Mesendoderm (in vitro differentiated cells): ENCODE results near the gene PNMA8B.

Experiments
- DNase-seq: peaks from one replicate; pipeline ENCODE4 v3.0.0; 2013
- H2AK5ac ChIP-seq: 2 replicates; pipeline ENCODE4 v1.6.1; 2013; ENCODE audit warnings: low read length, inconsistent platforms
- H2BK120ac ChIP-seq: 2 replicates; pipeline ENCODE4 v1.6.1; 2013; ENCODE audit warnings: low read depth, mild to moderate bottlenecking, low read length, moderate library complexity, mixed read lengths
- H2BK15ac ChIP-seq: replicated peaks from 2 replicates; pipeline ENCODE4 v1.6.1; 2013; ENCODE audit warnings: low read depth, mild to moderate bottlenecking, moderate library complexity
- H2BK5ac ChIP-seq: 2 replicates; pipeline ENCODE4 v1.6.1; 2013; ENCODE audit warnings: low read length, inconsistent platforms
- H3K18ac ChIP-seq: 2 replicates; pipeline ENCODE4 v1.6.1; 2013; ENCODE audit warnings: mild to moderate bottlenecking, low read length, mixed read lengths
- H3K23ac ChIP-seq: one replicate; pipeline ENCODE4 v1.6.1; 2013; ENCODE audit warnings: low read length
- H3K27ac ChIP-seq: 2 replicates; pipeline ENCODE4 v1.5.1; 2013; ENCODE audit warnings: low read depth, mild to moderate bottlenecking, inconsistent platforms, low read length, moderate library complexity
- H3K27me3 ChIP-seq: 2 replicates; pipeline ENCODE4 v1.6.1; 2013; ENCODE audit warnings: low read length, control low read depth, mild to moderate bottlenecking, inconsistent platforms; ENCODE audit not compliant: insufficient read depth, poor library complexity
- H3K36me3 ChIP-seq: 2 replicates; pipeline ENCODE4 v1.6.1; 2013; ENCODE audit warnings: low read length, inconsistent platforms; ENCODE audit not compliant: control insufficient read depth, insufficient read depth
- H3K4ac ChIP-seq: one replicate; pipeline ENCODE4 v1.6.1; 2013; ENCODE audit warnings: low read depth, mild to moderate bottlenecking, low read length, moderate library complexity
- H3K4me1 ChIP-seq: 2 replicates; pipeline ENCODE4 v1.6.1; 2013; ENCODE audit warnings: low read depth, low read length, inconsistent platforms; ENCODE audit not compliant: control insufficient read depth
- H3K4me2 ChIP-seq: 2 replicates; pipeline ENCODE4 v1.6.1; 2013; ENCODE audit warnings: low read length
- H3K4me3 ChIP-seq: 2 replicates; pipeline ENCODE4 v1.5.1; 2013; ENCODE audit warnings: mild to moderate bottlenecking, low read length
- H3K56ac ChIP-seq: one replicate; pipeline ENCODE4 v1.6.1; 2013; ENCODE audit warnings: low read length
- H3K79me1 ChIP-seq: 2 replicates; pipeline ENCODE4 v1.6.1; 2013; ENCODE audit warnings: low read length, inconsistent platforms
- H3K79me2 ChIP-seq: 2 replicates; pipeline ENCODE4 v1.6.1; 2013; ENCODE audit warnings: mild to moderate bottlenecking, low read length; ENCODE audit not compliant: control insufficient read depth, insufficient read depth
- H3K9ac ChIP-seq: 2 replicates; pipeline ENCODE4 v1.6.1; 2013; ENCODE audit warnings: low read length, inconsistent platforms
- H4K5ac ChIP-seq: one replicate; pipeline ENCODE4 v1.6.1; 2013; ENCODE audit warnings: low read length
- H4K8ac ChIP-seq: one replicate; pipeline ENCODE4 v1.6.1; 2013; ENCODE audit warnings: low read depth, mild to moderate bottlenecking, control low read depth, low read length, moderate library complexity
- WGBS: extraction: QIAGEN DNeasy Blood & Tissue Kit; methylation state at CpG from one replicate; pipeline ENCODE4 v1.1.7; 2013; ENCODE audit warnings: low lambda C conversion rate, missing lambda C conversion rate; ENCODE audit not compliant: insufficient coverage; ENCODE audit errors: extremely low coverage; 5-methylcytosine and 5-hydroxymethylcytosine counted together

PNMA8B gene

DNA sequence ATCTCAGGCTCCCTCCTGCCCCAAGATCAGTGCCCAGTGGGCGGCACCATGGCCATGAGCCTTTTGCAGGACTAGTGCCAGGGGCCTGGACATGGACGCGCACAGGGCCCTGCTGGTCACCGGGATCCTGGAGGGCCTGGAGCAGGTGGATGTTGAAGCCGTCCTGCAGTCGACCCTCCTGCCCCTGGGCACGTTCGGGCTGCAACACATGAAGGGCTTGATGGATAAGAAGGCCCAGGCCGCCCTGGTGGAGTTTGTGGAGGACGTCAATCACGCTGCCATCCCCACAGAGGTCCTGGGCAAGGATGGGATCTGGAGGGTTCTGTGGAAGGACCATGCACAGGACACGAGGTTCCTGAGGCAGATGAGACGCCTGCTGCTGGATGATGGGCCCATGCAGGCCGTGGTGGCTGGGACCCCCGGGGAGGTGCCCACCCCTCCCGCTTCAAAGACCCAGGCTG lies 38.0 kb upstream of the PNMA8B start:
- Histone ChIP-seq H4K5ac (no peak overlapping the region), H2BK5ac (no peak overlapping the region), H2BK15ac (no peak overlapping the region), H3K79me1 (no peaks in the 10 kb centered on the region), H3K27ac (no peak overlapping the region), H3K4ac (no peak overlapping the region), H3K4me2 (no peak overlapping the region), H3K9ac (no peak overlapping the region), H4K8ac (no peak overlapping the region), H2AK5ac (no peak overlapping the region), H3K56ac (no peak overlapping the region), H2BK120ac (no peak overlapping the region), H3K4me1 (no peaks in the 10 kb centered on the region), H3K27me3 (no peaks in the 10 kb centered on the region), H3K4me3 (no peak overlapping the region), H3K79me2 (no peaks in the 10 kb centered on the region), H3K23ac (no peak overlapping the region), H3K18ac (no peak overlapping the region), H3K36me3 (no peaks in the 10 kb centered on the region)
- DNase-seq, result no peak
- no CpG with 5 or more reads among the region's 16 CpGs for WGBS

DNA sequence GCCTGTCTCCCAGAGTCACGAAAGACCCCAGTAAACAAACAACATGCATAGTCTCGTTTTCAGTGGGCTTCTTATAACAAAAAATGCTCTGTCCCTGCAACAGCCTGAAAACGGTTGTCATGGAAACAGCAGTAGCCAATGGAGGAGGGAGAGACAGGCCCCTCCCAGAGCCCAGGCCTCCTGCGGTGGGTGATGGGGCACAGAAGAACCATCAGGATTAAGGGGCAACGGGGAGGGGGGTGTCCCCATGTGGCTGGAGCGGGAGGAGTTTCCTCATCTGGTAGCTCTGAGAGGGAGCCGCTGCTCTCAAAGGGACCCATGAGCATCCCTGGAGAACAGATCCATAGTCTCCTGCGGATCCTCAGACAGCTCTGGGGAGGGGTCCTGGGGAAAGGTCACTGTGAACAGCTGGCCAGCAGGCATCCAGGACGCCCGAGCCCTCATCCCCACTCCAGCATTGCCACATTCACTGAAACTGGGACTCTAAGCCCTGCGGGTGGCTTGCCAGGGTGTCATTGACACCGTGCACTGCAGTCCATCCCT lies 37.5 kb upstream of the PNMA8B start:
- H3K36me3 ChIP-seq, result no peaks in the 10 kb centered on the region
- H4K8ac ChIP-seq, result no peak overlapping the region
- H3K79me2 ChIP-seq, result no peaks in the 10 kb centered on the region
- no peak overlapping the region for H3K27ac ChIP-seq
- no peak overlapping the region for H4K5ac ChIP-seq
- no peak overlapping the region for H2BK120ac ChIP-seq
- H3K79me1 ChIP-seq, result no peaks in the 10 kb centered on the region
- peak; percentile 57 for DNase-seq
- H3K18ac ChIP-seq, result no peak overlapping the region
- no peak overlapping the region for H3K4me2 ChIP-seq
- H2BK5ac ChIP-seq, result no peak overlapping the region
- H3K4ac ChIP-seq, result no peak overlapping the region
- H2AK5ac ChIP-seq, result no peak overlapping the region
- H3K27me3 ChIP-seq, result no peaks in the 10 kb centered on the region
- H3K4me1 ChIP-seq, result no peaks in the 10 kb centered on the region
- H2BK15ac ChIP-seq, result no peak overlapping the region
- H3K23ac ChIP-seq, result no peak overlapping the region
- H3K4me3 ChIP-seq, result no peak overlapping the region
- WGBS, result no CpG with 5 or more reads among the region's 12 CpGs
- no peak overlapping the region for H3K9ac ChIP-seq
- H3K56ac ChIP-seq, result no peak overlapping the region

DNA sequence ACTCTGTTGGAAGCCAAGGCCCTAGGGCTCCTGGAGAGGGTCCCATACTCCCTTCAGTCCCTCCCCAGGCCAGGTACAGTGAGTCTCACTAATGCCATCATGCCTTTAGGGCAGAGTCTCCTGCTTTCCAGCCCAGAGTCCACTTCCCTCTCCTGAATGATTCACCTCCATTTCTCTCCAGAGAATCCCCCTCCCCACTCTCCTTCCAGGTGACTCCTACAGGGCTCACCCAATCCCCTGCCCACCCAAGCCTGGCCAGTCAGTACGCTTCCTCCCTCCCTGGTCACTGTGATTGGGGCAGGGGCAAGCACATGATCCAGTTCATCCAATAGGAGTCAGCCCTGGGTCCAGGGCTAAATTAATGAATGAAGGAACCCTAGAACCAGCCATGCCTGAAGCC lies 35.0 kb upstream of the PNMA8B start:
- Histone ChIP-seq H2BK15ac (no peak overlapping the region), H3K9ac (no peak overlapping the region), H3K4ac (no peak overlapping the region), H4K5ac (no peak overlapping the region), H3K4me3 (no peak overlapping the region), H3K4me2 (no peak overlapping the region), H3K79me2 (no peaks in the 10 kb centered on the region), H3K36me3 (no peaks in the 10 kb centered on the region), H3K27ac (no peak overlapping the region), H2BK120ac (no peak overlapping the region), H4K8ac (no peak overlapping the region), H3K79me1 (no peaks in the 10 kb centered on the region), H2BK5ac (no peak overlapping the region), H2AK5ac (no peak overlapping the region), H3K27me3 (no peaks in the 10 kb centered on the region), H3K23ac (no peak overlapping the region), H3K4me1 (no peaks in the 10 kb centered on the region), H3K56ac (peak overlapping the region; percentile 8), H3K18ac (no peak overlapping the region)
- no CpG with 5 or more reads among the region's 1 CpG for WGBS
- peak; percentile 76 for DNase-seq

DNA sequence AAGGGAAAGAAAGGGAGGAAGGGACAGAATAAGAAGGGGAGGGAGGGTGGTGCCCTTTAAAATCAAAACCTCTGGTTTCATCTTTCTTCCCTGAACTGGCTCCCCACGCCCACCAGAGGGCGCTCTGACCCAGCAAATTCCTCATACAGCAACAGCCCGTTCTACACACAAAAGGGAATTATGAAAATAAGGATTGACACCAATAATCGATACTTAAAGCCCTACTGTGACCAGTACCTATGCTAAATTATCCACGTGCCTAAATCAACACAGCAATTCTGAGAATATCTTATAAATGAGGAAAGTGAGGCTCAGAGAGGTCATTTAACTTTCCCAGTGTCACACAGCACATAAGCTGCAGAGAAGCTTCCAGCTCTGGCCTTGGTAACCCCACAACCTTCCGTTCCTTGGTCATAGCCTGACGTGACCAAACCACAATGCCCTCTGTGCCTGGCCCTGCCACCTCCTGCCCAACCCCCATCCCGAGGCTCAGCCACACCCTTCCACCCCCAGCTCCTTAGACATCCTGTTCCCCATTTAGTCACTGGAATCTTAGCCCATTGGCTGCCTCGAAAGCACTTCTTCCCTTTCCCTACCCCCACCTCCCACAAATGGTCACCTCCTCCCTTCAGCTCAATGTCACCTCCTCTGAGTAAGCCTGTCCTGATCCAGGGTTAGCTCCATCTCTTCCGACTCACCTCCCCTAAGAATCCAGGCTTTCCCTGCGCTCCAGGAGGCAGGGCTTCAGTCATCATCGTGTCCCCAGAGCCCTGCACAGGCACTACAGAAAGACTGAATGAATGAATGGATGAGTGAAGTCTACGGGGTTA lies 34.2 kb upstream of the PNMA8B start:
- Histone ChIP-seq H3K27me3 (no peaks in the 10 kb centered on the region), H3K79me2 (no peaks in the 10 kb centered on the region), H3K79me1 (no peaks in the 10 kb centered on the region), H3K4ac (no peak overlapping the region), H4K8ac (no peak overlapping the region), H4K5ac (no peak overlapping the region), H2BK5ac (no peak overlapping the region), H2AK5ac (no peak overlapping the region), H3K56ac (peak overlapping the region; percentile 57), H3K36me3 (no peaks in the 10 kb centered on the region), H3K18ac (no peak overlapping the region), H3K4me3 (no peak overlapping the region), H3K4me1 (no peaks in the 10 kb centered on the region), H3K23ac (no peak overlapping the region), H3K9ac (no peak overlapping the region), H3K4me2 (no peak overlapping the region), H2BK120ac (no peak overlapping the region), H2BK15ac (no peak overlapping the region), H3K27ac (no peak overlapping the region)
- no CpG with 5 or more reads among the region's 13 CpGs for WGBS
- DNase-seq, result peak; percentile 72

GRCh38 chr19:46528601-46529590 lies 33.2 kb upstream of the PNMA8B start:
- no peak overlapping the region for H3K4ac ChIP-seq
- no peak overlapping the region for H3K23ac ChIP-seq
- H3K36me3 ChIP-seq, result no peaks in the 10 kb centered on the region
- H3K27me3 ChIP-seq, result no peaks in the 10 kb centered on the region
- WGBS, result no CpG with 5 or more reads among the region's 25 CpGs
- no peak overlapping the region for H3K27ac ChIP-seq
- H3K79me1 ChIP-seq, result no peaks in the 10 kb centered on the region
- H2AK5ac ChIP-seq, result no peak overlapping the region
- no peak for DNase-seq
- no peak overlapping the region for H2BK15ac ChIP-seq
- H3K4me3 ChIP-seq, result no peak overlapping the region
- H4K8ac ChIP-seq, result no peak overlapping the region
- H3K18ac ChIP-seq, result no peak overlapping the region
- H3K79me2 ChIP-seq, result no peaks in the 10 kb centered on the region
- no peak overlapping the region for H2BK5ac ChIP-seq
- H3K56ac ChIP-seq, result peak overlapping the region; percentile 67
- H3K4me1 ChIP-seq, result no peaks in the 10 kb centered on the region
- H2BK120ac ChIP-seq, result no peak overlapping the region
- no peak overlapping the region for H3K4me2 ChIP-seq
- no peak overlapping the region for H4K5ac ChIP-seq
- no peak overlapping the region for H3K9ac ChIP-seq
